Fibroblast of pulmonary artery (primary cell): Measurements from ENCODE around the gene AKAP14.
"Not testable (repeated sequence)": the region's sequence is repeated elsewhere in the genome, so short reads cannot be mapped to it uniquely, and the experiment has no call there.

Experiments used
- DNase-seq: peaks from one replicate; pipeline ENCODE4 v3.0.0-alpha.2; 2010; ENCODE audit warnings: low read depth
- H3K4me3 ChIP-seq: replicated peaks from 2 replicates; pipeline ENCODE4 v1.5.1; 2011; ENCODE audit warnings: low read depth, mild to moderate bottlenecking, control low read depth, low read length, moderate library complexity
- TF ChIP-seq, protein P1 (sequence below): IDR thresholded peaks from 2 replicates; pipeline ENCODE4 v1.5.1; 2011; ENCODE audit warnings: mild to moderate bottlenecking, control low read depth, low read length, inconsistent platforms; ENCODE audit errors: missing control alignments

Gene AKAP14

GRCh38 chrX:119899125-119899524 is 3.4 kb downstream of the AKAP14 start:
- TF ChIP-seq, protein P1, sequence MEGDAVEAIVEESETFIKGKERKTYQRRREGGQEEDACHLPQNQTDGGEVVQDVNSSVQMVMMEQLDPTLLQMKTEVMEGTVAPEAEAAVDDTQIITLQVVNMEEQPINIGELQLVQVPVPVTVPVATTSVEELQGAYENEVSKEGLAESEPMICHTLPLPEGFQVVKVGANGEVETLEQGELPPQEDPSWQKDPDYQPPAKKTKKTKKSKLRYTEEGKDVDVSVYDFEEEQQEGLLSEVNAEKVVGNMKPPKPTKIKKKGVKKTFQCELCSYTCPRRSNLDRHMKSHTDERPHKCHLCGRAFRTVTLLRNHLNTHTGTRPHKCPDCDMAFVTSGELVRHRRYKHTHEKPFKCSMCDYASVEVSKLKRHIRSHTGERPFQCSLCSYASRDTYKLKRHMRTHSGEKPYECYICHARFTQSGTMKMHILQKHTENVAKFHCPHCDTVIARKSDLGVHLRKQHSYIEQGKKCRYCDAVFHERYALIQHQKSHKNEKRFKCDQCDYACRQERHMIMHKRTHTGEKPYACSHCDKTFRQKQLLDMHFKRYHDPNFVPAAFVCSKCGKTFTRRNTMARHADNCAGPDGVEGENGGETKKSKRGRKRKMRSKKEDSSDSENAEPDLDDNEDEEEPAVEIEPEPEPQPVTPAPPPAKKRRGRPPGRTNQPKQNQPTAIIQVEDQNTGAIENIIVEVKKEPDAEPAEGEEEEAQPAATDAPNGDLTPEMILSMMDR = no peak
- H3K4me3 ChIP-seq = no peak overlapping the region
- no peak for DNase-seq

DNA sequence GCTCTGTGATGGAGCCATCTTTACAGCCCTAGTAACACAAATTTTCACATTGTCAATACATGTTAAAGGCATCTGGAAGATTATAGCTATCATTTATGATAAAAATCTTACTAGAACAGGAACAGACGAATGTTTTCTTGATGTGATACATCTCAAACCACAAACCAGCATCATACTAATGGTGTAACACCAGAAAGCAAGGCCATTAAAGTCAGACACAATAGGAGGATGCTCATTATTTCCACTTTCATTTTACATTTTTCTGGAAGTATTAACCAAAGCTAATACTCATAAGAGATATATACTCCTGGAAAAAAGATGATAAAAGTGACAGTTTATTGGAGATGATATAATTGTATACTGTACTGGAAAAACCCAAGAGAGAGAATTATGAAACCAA is 5.3 kb downstream of the AKAP14 start:
- TF ChIP-seq, protein P1 = no peak
- no peak overlapping the region for H3K4me3 ChIP-seq
- no peak for DNase-seq

DNA sequence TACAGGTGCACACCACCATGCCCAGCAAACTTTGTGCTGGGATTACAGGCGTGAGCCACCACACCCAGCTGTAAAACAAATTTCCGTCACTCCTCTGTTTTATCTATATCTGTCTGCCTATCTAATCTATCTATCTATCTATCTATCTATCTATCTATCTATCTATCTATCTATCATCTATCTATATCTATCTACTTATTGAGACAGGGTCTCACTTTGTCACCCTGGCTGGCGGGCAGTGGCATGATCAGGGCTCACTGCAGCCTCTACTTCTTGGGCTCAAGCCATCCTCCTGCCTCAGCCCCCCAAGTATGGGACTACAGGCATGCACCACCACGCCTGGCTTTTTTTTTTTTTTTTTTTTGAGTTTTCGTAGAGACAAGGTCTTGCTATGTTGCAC is 20.6 kb downstream of the AKAP14 start:
- TF ChIP-seq, protein P1 = no peak

GRCh38 chrX:119917877-119918276 is 22.2 kb downstream of the AKAP14 start:
- TF ChIP-seq, protein P1 = no peak
- DNase-seq = no peak
- no peak overlapping the region for H3K4me3 ChIP-seq

More for the DNA sequence above, 20.6 kb downstream of the AKAP14 start:
- DNase-seq = no peak
- no peak overlapping the region for H3K4me3 ChIP-seq

GRCh38 chrX:119919835-119920585 is 24.3 kb downstream of the AKAP14 start:
- TF ChIP-seq, protein P1 = no peak
- no peak for DNase-seq
- H3K4me3 ChIP-seq = no peak overlapping the region

DNA sequence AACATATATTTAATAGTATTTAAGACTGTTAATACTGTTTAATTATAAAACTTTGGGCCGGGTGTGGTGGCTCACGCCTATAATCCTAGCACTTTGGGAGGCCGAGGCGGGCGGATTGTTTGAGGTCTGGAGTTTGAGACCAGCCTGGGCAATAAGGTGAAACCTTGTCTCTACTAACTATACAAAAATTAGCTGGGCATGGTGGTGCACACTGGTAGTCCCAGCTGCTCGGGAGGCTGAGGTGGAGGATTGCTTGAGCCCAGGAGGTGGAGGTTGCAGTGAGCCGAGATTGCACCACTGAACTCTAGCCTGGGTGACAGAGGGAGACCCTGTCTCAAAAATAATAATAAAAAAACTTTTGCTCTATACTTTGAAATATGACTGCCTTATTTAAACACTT is 26.7 kb downstream of the AKAP14 start:
- not testable (repeated sequence) for DNase-seq, H3K4me3 ChIP-seq

GRCh38 chrX:119935215-119935874 is 39.7 kb downstream of the AKAP14 start:
- no peak for DNase-seq
- H3K4me3 ChIP-seq = no peak overlapping the region
- TF ChIP-seq, protein P1 = no peak
